Astrocyte (in vitro differentiated cells and primary cell): Measurements from ENCODE around the gene TLE1. TPM values are rescaled to one million over a fixed set of nuclear protein-coding genes. Genes with fewer than 3 reads are reported as not detected.

Experiments
- DNase-seq: peaks from one replicate; pipeline ENCODE4 v3.0.0-alpha.2; 2010; ENCODE audit warnings: low read depth
- FAIRE-seq: peaks from 2 replicates; lab custom pipeline; 2011; peaks lifted over from hg19 to GRCh38; lab: Jason Lieb, UNC
- H2AFZ ChIP-seq: 2 replicates; pipeline ENCODE4 v1.6.0; 2012; ENCODE audit warnings: low read depth, low read length, inconsistent platforms
- H3K27ac ChIP-seq: 2 replicates; pipeline ENCODE4 v1.5.1; 2011; ENCODE audit warnings: low read depth, low read length, inconsistent platforms
- H3K27me3 ChIP-seq: 2 replicates; pipeline ENCODE4 v1.6.0; 2011; ENCODE audit warnings: low read length, inconsistent platforms; ENCODE audit not compliant: insufficient read depth
- H3K36me3 ChIP-seq: 2 replicates; pipeline ENCODE4 v1.5.1; 2011; ENCODE audit warnings: low read length, inconsistent platforms; ENCODE audit not compliant: insufficient read depth
- H3K4me1 ChIP-seq: 2 replicates; pipeline ENCODE4 v1.5.1; 2011; ENCODE audit warnings: low read length, inconsistent platforms; ENCODE audit not compliant: insufficient read depth
- H3K4me2 ChIP-seq: 2 replicates; pipeline ENCODE4 v1.6.0; 2012; ENCODE audit warnings: low read length, inconsistent platforms
- H3K4me3 ChIP-seq: 2 replicates; pipeline ENCODE4 v1.5.1; 2011; ENCODE audit warnings: low read depth, mild to moderate bottlenecking, low read length, inconsistent platforms; ENCODE audit not compliant: insufficient read depth
- H3K79me2 ChIP-seq: 2 replicates; pipeline ENCODE4 v1.6.0; 2012; ENCODE audit warnings: mild to moderate bottlenecking, low read length, inconsistent platforms; ENCODE audit not compliant: insufficient read depth
- H3K9ac ChIP-seq: 2 replicates; pipeline ENCODE4 v1.6.0; 2012; ENCODE audit warnings: mild to moderate bottlenecking, low read length, inconsistent platforms
- H3K9me3 ChIP-seq: 2 replicates; pipeline ENCODE4 v1.5.1; 2012; ENCODE audit warnings: low read depth, mild to moderate bottlenecking, low read length, inconsistent platforms; ENCODE audit not compliant: insufficient read depth
- H4K20me1 ChIP-seq: 2 replicates; pipeline ENCODE4 v1.6.0; 2012; ENCODE audit warnings: low read length, inconsistent platforms; ENCODE audit not compliant: insufficient read depth
- H3K27ac Mint-ChIP-seq: one replicate; pipeline ENCODE4 v1.8.0; 2021; ENCODE audit warnings: mild to moderate bottlenecking, mixed read lengths; ENCODE audit not compliant: unreplicated experiment
- H3K27me3 Mint-ChIP-seq: one replicate; pipeline ENCODE4 v1.8.0; 2021; ENCODE audit warnings: low read depth, mixed read lengths; ENCODE audit not compliant: unreplicated experiment
- H3K36me3 Mint-ChIP-seq: one replicate; pipeline ENCODE4 v1.8.0; 2021; ENCODE audit warnings: low read depth, mixed read lengths; ENCODE audit not compliant: unreplicated experiment
- H3K4me1 Mint-ChIP-seq: one replicate; pipeline ENCODE4 v1.8.0; 2021; ENCODE audit warnings: low read depth, mixed read lengths; ENCODE audit not compliant: unreplicated experiment
- H3K4me3 Mint-ChIP-seq: one replicate; pipeline ENCODE4 v1.8.0; 2021; ENCODE audit warnings: mild to moderate bottlenecking, moderate library complexity, mixed read lengths; ENCODE audit not compliant: unreplicated experiment
- H3K9me3 Mint-ChIP-seq: one replicate; pipeline ENCODE4 v1.8.0; 2021; ENCODE audit warnings: mild to moderate bottlenecking, mixed read lengths; ENCODE audit not compliant: unreplicated experiment
- EZH2 ChIP-seq: IDR thresholded peaks from 2 replicates; pipeline ENCODE4 v1.6.1; 2012; ENCODE audit warnings: mild to moderate bottlenecking, low read length, inconsistent platforms; ENCODE audit not compliant: insufficient read depth
- total RNA-seq: library from RNA; stranded (reverse); gene quantifications from 2 replicates; pipeline ENCODE4 v1.2.1, GENCODE V29; 2021
- TF ChIP-seq, protein P1 (sequence below): IDR thresholded peaks from 2 replicates; pipeline ENCODE4 v1.5.1; 2011; ENCODE audit warnings: low read depth, mild to moderate bottlenecking, inconsistent platforms, low read length, moderate library complexity; ENCODE audit not compliant: insufficient read depth

Gene TLE1
- total RNA-seq, 1 donor from 2014 or later = 29.6 TPM

DNA sequence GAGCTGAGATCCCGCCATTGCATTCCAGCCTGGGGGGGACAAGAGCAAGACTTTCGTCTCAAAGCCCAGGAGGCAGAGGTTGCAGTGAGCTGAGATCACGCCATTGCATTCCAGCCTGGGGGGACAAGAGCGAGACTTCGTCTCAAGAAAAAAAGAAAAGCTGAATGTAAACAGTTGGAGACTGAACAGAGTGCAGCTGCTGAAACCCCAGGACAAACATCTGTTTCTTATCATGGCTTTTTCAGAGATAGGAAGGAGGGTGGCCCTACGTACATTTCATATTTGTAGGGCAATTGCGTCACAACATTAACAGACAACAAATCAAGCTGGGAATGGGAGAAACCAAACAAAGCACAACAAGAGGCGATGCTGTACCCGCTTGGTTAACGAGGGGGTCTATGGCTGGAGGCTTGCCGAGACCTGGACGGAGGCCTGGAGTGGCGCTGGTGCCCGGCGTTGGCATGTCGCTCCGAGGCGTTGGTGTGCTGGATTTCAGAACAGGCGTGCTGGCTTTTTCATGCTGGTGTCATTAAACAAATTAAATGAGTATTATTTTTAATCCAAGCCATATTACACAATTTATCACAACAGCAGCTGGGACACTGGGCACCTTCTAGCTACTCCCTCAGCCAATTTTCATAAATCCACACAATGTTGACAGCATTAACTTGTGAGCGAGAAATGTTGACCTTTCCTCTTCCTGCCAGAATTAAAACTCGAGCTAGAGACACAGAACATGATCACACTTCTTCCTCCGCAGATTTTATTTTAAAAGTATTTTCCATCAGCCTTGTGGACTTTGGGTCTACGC, 76.1 kb downstream of the TLE1 start:
- no peaks in the 10 kb centered on the region for H3K27me3 Mint-ChIP-seq
- no peak overlapping the region for H3K4me3 ChIP-seq
- H3K27me3 ChIP-seq = no peaks in the 10 kb centered on the region
- H3K4me2 ChIP-seq = peak overlapping the region; percentile 34
- no peak for TF ChIP-seq EZH2
- TF ChIP-seq, protein P1, sequence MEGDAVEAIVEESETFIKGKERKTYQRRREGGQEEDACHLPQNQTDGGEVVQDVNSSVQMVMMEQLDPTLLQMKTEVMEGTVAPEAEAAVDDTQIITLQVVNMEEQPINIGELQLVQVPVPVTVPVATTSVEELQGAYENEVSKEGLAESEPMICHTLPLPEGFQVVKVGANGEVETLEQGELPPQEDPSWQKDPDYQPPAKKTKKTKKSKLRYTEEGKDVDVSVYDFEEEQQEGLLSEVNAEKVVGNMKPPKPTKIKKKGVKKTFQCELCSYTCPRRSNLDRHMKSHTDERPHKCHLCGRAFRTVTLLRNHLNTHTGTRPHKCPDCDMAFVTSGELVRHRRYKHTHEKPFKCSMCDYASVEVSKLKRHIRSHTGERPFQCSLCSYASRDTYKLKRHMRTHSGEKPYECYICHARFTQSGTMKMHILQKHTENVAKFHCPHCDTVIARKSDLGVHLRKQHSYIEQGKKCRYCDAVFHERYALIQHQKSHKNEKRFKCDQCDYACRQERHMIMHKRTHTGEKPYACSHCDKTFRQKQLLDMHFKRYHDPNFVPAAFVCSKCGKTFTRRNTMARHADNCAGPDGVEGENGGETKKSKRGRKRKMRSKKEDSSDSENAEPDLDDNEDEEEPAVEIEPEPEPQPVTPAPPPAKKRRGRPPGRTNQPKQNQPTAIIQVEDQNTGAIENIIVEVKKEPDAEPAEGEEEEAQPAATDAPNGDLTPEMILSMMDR = no peak
- no peak overlapping the region for H2AFZ ChIP-seq
- peaks cover 6% of the 10 kb centered on the region for H3K36me3 ChIP-seq
- H3K79me2 ChIP-seq = no peaks in the 10 kb centered on the region
- no peak overlapping the region for H3K4me3 Mint-ChIP-seq
- peaks cover 12% of the 10 kb centered on the region for H3K4me1 Mint-ChIP-seq
- FAIRE-seq (no peak), DNase-seq (no peak)
- H3K9ac ChIP-seq = no peak overlapping the region
- no peak overlapping the region for H3K27ac ChIP-seq
- H3K4me1 ChIP-seq = peaks cover 17% of the 10 kb centered on the region
- peaks cover 19% of the 10 kb centered on the region for H3K36me3 Mint-ChIP-seq
- no peak overlapping the region for H3K27ac Mint-ChIP-seq
- H3K9me3 Mint-ChIP-seq = no peaks in the 10 kb centered on the region
- no peaks in the 10 kb centered on the region for H4K20me1 ChIP-seq
- no peaks in the 10 kb centered on the region for H3K9me3 ChIP-seq

DNA sequence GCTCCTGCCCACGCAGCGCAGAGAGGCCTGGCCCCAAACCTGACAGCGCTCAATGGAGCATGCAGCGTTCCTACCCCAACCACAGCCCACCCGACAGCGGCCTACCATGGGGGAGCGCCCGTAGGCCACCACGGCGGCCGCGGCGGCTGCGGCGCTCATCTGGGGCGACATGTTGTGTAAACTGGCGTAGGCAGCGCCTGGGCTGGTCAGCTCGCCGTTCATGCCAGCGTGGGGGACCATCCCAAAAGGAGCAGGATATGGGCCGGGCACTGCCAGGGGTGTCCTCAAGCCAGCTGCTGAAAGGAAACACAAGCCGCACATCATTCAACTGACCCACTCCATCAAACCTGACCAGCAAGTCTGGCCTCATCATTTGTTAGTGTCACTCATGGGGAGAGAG, 77.7 kb downstream of the TLE1 start:
- Mint-ChIP-seq H3K27me3 (no peaks in the 10 kb centered on the region), H3K27ac (no peak overlapping the region), H3K36me3 (peaks cover 22% of the 10 kb centered on the region), H3K4me1 (peaks cover 12% of the 10 kb centered on the region), H3K9me3 (no peaks in the 10 kb centered on the region), H3K4me3 (no peak overlapping the region)
- Histone ChIP-seq H3K27me3 (no peaks in the 10 kb centered on the region), H3K79me2 (no peaks in the 10 kb centered on the region), H2AFZ (no peak overlapping the region), H3K9ac (no peak overlapping the region), H3K4me3 (no peak overlapping the region), H3K36me3 (peaks cover 6% of the 10 kb centered on the region), H4K20me1 (no peaks in the 10 kb centered on the region), H3K9me3 (no peaks in the 10 kb centered on the region), H3K27ac (no peak overlapping the region), H3K4me2 (no peak overlapping the region), H3K4me1 (peaks cover 17% of the 10 kb centered on the region)
- no peak for TF ChIP-seq EZH2
- TF ChIP-seq, protein P1 = no peak
- no peak for FAIRE-seq
- DNase-seq = no peak

DNA sequence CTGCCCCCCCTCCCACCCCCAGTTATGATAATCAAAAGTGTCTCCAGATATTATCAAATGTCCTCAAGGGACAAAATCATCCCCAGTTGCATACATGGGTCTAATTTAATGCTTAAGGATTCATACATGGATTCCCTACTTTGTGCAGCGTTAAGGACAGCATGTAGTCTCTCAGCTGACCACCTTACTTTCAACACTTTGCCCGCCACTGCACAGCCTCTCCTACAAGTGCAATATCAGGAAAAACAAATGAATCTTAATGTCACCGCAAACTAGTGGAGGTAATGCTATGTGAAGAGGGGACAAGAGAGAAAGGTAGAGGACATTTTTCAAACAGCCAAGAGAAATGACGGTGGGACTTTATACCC, 78.6 kb downstream of the TLE1 start:
- H3K4me3 Mint-ChIP-seq = no peak overlapping the region
- H3K27ac Mint-ChIP-seq = peak overlapping the region; percentile 48
- FAIRE-seq (no peak), DNase-seq (no peak)
- no peaks in the 10 kb centered on the region for H3K27me3 Mint-ChIP-seq
- peaks cover 4% of the 10 kb centered on the region for H3K36me3 ChIP-seq
- H3K36me3 Mint-ChIP-seq = peaks cover 21% of the 10 kb centered on the region
- peaks cover 12% of the 10 kb centered on the region for H3K4me1 Mint-ChIP-seq
- H3K9ac ChIP-seq = no peak overlapping the region
- H3K9me3 Mint-ChIP-seq = peaks cover 2% of the 10 kb centered on the region
- no peaks in the 10 kb centered on the region for H3K79me2 ChIP-seq
- peaks cover 17% of the 10 kb centered on the region for H3K4me1 ChIP-seq
- TF ChIP-seq, protein P1 = no peak
- no peak for TF ChIP-seq EZH2
- H2AFZ ChIP-seq = no peak overlapping the region
- no peaks in the 10 kb centered on the region for H3K27me3 ChIP-seq
- H3K4me3 ChIP-seq = no peak overlapping the region
- H3K9me3 ChIP-seq = no peaks in the 10 kb centered on the region
- no peak overlapping the region for H3K4me2 ChIP-seq
- H3K27ac ChIP-seq = no peak overlapping the region
- H4K20me1 ChIP-seq = no peaks in the 10 kb centered on the region
